GM21576 (cell line): Measurements from ENCODE around the gene ZNF451.
"Not testable (repeated sequence)": the region's sequence is repeated elsewhere in the genome, so short reads cannot be mapped to it uniquely, and the experiment has no call there.

Source experiments
- ATAC-seq: cut with Tn5 transposase; IDR thresholded peaks from one replicate; pipeline ENCODE4 v1.9.1; 2021; ENCODE audit warnings: mild to moderate bottlenecking, moderate library complexity; ENCODE audit not compliant: unreplicated experiment

Gene ZNF451, protein sequence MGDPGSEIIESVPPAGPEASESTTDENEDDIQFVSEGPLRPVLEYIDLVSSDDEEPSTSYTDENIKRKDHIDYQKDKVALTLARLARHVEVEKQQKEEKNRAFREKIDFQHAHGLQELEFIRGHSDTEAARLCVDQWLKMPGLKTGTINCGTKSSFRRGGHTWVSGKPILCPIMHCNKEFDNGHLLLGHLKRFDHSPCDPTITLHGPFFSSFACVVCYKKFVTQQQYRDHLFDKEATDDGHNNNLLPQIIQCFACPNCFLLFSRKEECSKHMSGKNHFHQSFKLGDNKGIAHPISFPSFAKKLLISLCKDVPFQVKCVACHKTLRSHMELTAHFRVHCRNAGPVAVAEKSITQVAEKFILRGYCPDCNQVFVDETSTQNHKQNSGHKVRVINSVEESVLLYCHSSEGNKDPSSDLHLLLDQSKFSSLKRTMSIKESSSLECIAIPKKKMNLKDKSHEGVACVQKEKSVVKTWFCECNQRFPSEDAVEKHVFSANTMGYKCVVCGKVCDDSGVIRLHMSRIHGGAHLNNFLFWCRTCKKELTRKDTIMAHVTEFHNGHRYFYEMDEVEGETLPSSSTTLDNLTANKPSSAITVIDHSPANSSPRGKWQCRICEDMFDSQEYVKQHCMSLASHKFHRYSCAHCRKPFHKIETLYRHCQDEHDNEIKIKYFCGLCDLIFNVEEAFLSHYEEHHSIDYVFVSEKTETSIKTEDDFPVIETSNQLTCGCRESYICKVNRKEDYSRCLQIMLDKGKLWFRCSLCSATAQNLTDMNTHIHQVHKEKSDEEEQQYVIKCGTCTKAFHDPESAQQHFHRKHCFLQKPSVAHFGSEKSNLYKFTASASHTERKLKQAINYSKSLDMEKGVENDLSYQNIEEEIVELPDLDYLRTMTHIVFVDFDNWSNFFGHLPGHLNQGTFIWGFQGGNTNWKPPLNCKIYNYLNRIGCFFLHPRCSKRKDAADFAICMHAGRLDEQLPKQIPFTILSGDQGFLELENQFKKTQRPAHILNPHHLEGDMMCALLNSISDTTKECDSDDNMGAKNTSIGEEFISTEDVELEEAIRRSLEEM

GRCh38 chr6:57089687-57090457 is at the start of gene ZNF451:
TSS of gene ZNF451 (plus strand) at chr6:57090188. CDS start at chr6:57090254, 66 bp downstream.
- peak; percentile 89 for ATAC-seq

- not testable (repeated sequence) for ATAC-seq
Measured at GRCh38 chr6:57044061-57044460, 45.9 kb upstream of the ZNF451 start.

DNA sequence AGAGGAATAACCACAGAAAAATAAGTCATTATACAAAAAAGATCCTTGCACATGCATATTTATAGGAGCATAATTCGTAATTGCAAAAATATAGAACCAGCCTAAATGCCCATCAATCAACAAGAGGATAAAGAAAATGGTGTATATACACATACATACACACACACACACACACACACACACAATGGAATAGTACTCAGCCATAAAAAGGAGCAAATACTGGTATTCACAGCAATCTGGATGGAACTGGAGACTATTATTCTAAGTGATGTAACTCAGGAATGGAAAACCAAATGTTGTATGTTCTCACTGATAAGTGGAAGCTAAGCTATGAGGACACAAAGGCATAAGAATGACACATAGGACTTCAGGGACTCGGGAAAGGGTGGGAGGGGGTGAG is 45.4 kb upstream of the ZNF451 start:
- no peak for ATAC-seq

- peak; percentile 95 for ATAC-seq
Measured at GRCh38 chr6:57046332-57047256, 43.4 kb upstream of the ZNF451 start, which contains the start of gene KIAA1586. TSS of gene KIAA1586 (plus strand) at chr6:57046693. CDS start at chr6:57046756, 63 bp downstream.

GRCh38 chr6:57047257-57047585 is 42.8 kb upstream of the ZNF451 start:
- peak; percentile 11 for ATAC-seq

DNA sequence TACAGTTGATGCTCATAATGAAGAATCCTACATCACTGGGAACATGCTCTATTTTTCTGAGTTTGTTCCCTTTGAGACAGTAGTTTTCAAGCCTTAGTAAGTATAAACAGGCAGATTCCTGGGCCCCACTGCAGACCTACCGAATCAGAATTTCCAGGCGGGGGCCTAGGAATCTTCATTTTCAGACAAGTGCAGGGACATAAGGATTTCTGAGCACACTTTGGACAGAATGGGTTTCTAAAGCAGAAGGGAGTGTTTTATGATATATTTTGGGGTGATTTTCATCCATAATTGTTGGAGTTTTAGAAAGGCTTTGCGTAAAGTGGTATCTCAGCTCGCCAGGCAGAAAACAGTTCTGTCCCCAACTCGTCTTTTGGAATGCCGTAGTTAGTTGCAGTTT is 42.1 kb upstream of the ZNF451 start:
- ATAC-seq = not testable (repeated sequence)

DNA sequence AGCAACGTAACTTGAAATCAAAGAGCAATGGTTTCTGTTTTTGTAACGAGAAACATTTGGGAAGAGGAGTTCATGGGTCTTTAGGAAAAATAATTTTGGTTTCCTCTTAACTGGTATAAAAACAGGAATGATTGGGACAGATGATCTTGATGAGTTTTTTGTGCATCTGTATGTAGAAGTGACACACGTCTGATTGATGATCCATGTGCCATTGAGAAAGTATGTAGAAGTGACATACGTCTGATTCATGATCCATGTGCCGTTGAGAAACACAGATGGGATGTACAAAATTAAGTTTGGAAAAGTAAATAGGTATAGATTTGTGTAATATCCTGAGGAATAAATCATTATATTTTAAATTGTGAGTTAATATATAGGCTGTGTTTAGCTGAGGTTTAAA is 41.4 kb upstream of the ZNF451 start:
- no peak for ATAC-seq

DNA sequence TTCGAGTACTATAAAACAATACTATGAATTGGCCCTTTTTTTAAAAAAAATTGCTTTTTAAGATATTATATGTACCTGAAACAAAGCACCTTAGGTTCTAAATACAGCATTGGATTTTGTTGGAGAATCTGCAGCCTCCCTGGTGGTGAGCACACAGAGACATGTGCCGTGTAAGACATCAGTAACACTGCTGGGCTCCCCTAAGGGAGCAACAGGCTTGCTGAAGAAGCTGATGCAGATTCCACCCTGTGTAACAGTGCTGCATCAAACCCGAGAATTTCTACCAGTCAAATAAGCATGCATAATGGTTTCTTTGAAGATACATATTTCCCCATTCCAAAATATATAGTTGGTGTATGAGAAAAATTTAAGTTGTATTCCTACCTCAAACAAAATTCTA is 26.1 kb upstream of the ZNF451 start:
- no peak for ATAC-seq

DNA sequence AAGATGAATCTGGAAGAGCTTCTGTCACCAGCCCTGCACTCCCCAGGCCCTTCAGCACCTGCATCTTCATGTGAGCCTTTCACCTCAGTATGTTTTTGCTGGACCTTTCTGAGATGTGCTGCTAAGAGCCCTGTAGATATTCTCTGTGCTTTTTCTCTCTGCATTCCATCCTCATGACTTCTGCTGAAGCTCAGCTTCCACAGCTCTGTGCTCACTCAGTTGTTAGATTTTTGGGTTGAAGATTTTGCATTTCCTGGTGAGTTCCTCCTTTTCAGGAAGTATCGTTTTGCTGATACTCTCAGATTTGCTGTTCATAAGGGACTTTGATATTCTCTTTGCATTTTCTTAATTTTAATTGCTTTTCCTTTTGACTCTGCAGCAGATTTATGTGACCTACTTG is 25.2 kb upstream of the ZNF451 start:
- ATAC-seq = no peak

- no peak for ATAC-seq
Measured at GRCh38 chr6:57068061-57068460, 21.9 kb upstream of the ZNF451 start.

DNA sequence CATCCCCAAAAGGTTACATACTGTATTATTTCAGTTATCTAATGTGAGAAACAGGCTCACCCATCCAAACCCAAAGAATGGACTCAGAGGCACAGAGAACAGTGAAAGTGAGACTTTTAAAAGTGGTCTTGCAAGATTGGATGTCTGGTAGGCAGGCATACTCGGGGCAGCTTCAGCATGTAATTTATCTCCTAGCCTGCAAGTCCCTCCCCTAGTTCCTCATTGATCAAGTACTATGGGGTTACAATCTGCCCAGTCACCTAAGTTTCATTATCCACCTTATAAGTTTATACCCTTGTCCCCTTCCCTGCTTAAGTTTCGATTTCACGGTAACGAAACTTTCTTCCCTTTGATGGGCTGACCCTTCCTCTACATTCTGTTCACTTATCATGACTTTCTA is 20.8 kb upstream of the ZNF451 start:
- no peak for ATAC-seq

GRCh38 chr6:57069920-57070331 is 20.1 kb upstream of the ZNF451 start:
- no peak for ATAC-seq

DNA sequence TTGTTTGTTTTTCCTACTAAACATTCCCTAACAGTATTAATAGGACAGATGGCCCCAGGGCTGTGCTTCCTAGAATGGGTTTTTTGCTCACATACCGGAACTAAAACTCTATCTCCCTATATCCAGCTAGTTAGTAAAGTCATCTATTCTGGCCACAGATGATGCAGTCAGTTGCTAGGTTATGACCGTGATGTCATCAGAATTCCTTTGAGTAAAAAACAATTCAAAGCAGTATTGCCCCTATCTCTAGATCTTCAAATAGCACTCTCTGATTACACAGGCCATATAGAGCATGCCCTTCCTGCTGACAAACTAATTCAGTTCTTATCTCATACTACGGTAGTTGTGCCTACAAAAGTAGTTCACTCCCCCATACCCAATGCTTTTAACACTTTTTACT is 17.9 kb upstream of the ZNF451 start:
- no peak for ATAC-seq

DNA sequence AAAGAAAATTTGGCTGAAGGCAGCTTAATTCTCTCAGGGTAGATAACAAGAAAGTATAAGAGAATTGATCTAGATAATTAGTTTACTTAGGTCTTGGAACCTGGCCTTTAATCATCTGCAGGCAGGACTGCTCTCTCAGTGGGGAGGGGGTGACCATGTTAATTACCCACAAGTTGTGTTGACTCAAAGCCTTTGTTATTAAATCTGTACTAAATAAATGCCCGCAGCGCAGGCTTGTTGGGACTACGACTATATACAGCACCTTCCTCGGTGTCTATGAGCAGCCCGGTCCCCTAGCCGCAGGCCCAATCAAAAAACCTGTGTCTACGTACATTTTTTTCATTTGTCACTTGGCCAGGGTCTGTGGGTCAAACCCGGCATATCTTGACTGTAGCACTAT is 15.6 kb upstream of the ZNF451 start:
- ATAC-seq = no peak

GRCh38 chr6:57075092-57075491 is 14.9 kb upstream of the ZNF451 start:
- no peak for ATAC-seq

DNA sequence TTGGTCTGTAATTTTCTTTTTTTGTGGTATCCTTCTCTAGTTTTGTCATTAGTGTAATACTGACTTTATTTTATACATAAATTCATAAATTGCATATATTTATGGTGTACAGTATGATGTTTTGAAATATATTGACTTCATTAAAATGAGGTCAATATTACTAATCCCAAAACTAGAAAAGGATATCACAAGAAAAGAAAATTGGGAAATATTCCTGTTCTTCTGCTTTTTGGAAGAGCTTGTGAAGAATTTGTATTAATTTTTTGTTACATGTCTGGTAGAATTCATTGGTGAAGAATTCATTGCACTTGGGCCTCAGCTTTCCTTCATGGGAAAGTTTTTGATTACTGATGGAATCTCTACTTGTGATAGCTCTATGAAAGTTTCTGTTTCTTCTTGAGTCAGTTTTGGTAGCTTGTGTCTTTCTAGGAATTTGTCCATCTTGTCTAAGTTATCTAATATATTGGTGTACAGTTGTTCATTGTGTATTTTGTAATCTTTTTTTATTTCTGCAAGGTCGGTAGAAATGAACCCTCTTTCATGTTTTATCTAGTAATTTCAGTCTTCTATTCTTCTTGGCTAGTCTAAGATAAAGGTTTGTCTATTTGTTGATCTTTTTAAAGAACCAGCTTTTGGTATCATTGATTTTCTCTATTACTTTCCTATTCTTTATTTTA is 11.3 kb upstream of the ZNF451 start:
- ATAC-seq = no peak

- ATAC-seq = no peak
Measured at GRCh38 chr6:57085471-57085870, 4.5 kb upstream of the ZNF451 start.

DNA sequence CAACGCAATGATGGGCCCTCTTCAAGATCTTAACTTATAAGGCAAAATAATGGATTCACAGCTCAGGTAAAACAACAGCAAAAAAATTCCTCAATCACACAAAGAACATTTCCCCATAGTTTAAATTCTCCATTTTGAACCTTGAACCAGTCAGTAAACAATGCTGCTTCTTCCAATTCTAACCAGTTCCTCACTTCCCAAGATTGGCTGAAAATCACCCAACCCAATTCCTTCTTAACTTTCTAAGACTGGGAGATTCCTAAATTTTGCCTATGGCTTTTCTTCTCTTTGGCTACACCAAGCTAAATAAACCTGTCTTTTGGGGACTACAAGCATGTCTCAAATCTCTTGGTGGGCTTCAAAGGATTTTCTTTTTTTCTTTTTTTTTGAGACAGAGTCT is 3.1 kb upstream of the ZNF451 start:
- ATAC-seq = no peak

- no peak for ATAC-seq
Measured at GRCh38 chr6:57087916-57088315, 2.1 kb upstream of the ZNF451 start.
